ENCODE results near the gene MYLIP.

The MYLIP gene

DNA sequence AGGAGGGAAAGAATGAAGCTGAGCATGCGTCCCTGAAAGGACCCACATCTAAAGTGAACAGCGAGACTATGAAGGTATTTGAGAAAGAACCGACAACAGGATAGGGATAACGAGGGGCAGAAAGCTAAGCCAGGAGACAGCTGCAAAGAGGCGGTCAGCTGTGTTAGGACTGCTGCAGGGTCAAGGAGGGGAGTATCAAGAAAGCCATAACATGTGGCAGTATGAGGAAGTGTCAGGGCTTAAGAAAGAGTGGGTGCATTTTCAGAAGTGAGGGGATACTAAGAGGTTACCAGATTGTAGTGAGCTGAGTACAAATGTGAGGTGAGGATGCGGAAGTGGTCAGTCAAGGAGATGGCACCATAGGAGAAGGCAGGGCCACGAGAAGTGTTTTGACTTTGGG lies 21.2 kb downstream of the MYLIP start:
- Histone ChIP-seq H3K4me2 (ENCODE audit: low read depth, low read length, poor library complexity, severe bottlenecking) (no peak overlapping the region), H4K20me1 (ENCODE audit: low read depth, low read length) (peaks cover 24% of the 10 kb centered on the region), H3K36me3 (ENCODE audit: low read length) (peaks cover 48% of the 10 kb centered on the region), H3K27ac (ENCODE audit: low read depth, low read length) (no peak overlapping the region), H3K27me3 (ENCODE audit: low read length) (no peaks in the 10 kb centered on the region), H3K79me2 (ENCODE audit: insufficient read depth, low read length) (peaks cover 12% of the 10 kb centered on the region; the same call in 1 of the 2 replicates), H3K9ac (ENCODE audit: low read length) (no peak overlapping the region), H3K9me2 (replicated peaks; ENCODE audit: insufficient read depth, low read length) (no peaks in the 10 kb centered on the region), H3F3A (ENCODE audit: insufficient read depth) (no peaks in the 10 kb centered on the region), H3K9me3 (ENCODE audit: insufficient read depth, low read length) (peaks cover 10% of the 10 kb centered on the region; the same call in 1 of the 2 replicates), H2AFZ (ENCODE audit: low read depth, low read length, severe bottlenecking) (no peak overlapping the region), H3K4me3 (ENCODE audit: insufficient read depth, low read length, poor library complexity, severe bottlenecking) (no peak overlapping the region)
- TF ChIP-seq EZH2phosphoT487 (conservative IDR thresholded peaks at IDR 0.05; ENCODE audit: low read length): no peak
- TF ChIP-seq, protein P1, sequence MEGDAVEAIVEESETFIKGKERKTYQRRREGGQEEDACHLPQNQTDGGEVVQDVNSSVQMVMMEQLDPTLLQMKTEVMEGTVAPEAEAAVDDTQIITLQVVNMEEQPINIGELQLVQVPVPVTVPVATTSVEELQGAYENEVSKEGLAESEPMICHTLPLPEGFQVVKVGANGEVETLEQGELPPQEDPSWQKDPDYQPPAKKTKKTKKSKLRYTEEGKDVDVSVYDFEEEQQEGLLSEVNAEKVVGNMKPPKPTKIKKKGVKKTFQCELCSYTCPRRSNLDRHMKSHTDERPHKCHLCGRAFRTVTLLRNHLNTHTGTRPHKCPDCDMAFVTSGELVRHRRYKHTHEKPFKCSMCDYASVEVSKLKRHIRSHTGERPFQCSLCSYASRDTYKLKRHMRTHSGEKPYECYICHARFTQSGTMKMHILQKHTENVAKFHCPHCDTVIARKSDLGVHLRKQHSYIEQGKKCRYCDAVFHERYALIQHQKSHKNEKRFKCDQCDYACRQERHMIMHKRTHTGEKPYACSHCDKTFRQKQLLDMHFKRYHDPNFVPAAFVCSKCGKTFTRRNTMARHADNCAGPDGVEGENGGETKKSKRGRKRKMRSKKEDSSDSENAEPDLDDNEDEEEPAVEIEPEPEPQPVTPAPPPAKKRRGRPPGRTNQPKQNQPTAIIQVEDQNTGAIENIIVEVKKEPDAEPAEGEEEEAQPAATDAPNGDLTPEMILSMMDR (IDR thresholded peaks at IDR 0.05; ENCODE audit: insufficient read depth, low read length, poor library complexity, severe bottlenecking): no peak

DNA sequence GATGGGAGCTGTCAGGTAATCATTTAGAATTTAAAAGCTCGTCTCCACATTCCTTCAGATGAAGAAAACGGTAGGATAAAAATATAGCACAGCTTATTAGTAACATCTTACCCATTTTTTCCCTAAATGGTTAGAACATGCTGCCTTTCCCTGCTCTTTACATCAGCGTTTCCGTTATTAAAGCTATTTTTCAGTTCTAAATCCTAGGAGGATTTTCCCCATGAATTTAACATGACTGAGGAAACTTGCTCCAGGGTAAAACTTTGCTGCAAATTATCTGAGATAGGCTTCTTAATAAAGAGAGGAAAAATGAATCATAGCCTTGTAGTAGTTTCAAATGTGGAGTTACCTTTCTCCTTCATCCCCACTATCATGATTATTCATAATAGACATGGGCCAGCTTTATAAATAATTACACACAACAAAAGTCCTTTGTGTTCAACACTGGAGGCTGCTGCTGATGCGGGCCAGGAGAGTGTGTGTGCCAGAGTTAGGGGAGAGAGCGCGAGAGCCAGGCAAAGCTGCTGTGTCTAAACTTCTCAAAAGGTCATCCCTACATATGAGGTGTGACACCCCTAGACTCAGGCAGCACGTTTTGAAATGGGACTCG lies 24.4 kb downstream of the MYLIP start:
- no peak overlapping the region for H3K4me2 ChIP-seq (ENCODE audit: low read depth, low read length, poor library complexity, severe bottlenecking)
- H3F3A ChIP-seq (ENCODE audit: insufficient read depth): no peaks in the 10 kb centered on the region
- TF ChIP-seq, protein P1 (IDR thresholded peaks at IDR 0.05; ENCODE audit: insufficient read depth, low read length, poor library complexity, severe bottlenecking): no peak
- TF ChIP-seq EZH2phosphoT487 (conservative IDR thresholded peaks at IDR 0.05; ENCODE audit: low read length): no peak
- H3K9ac ChIP-seq (ENCODE audit: low read length): no peak overlapping the region
- no peaks in the 10 kb centered on the region for H3K27me3 ChIP-seq (ENCODE audit: low read length)
- peaks cover 31% of the 10 kb centered on the region for H3K36me3 ChIP-seq (ENCODE audit: low read length)
- H3K79me2 ChIP-seq (ENCODE audit: insufficient read depth, low read length): peaks cover 3% of the 10 kb centered on the region; the same call in 1 of the 2 replicates
- H3K9me3 ChIP-seq (ENCODE audit: insufficient read depth, low read length): peaks cover 26% of the 10 kb centered on the region; the same call in 1 of the 2 replicates
- H2AFZ ChIP-seq (ENCODE audit: low read depth, low read length, severe bottlenecking): no peak overlapping the region
- H3K27ac ChIP-seq (ENCODE audit: low read depth, low read length): no peak overlapping the region
- peaks cover 7% of the 10 kb centered on the region; the same call in 1 of the 2 replicates for H4K20me1 ChIP-seq (ENCODE audit: low read depth, low read length)
- no peak overlapping the region for H3K4me3 ChIP-seq (ENCODE audit: insufficient read depth, low read length, poor library complexity, severe bottlenecking)
- H3K9me2 ChIP-seq (replicated peaks; ENCODE audit: insufficient read depth, low read length): no peaks in the 10 kb centered on the region

DNA sequence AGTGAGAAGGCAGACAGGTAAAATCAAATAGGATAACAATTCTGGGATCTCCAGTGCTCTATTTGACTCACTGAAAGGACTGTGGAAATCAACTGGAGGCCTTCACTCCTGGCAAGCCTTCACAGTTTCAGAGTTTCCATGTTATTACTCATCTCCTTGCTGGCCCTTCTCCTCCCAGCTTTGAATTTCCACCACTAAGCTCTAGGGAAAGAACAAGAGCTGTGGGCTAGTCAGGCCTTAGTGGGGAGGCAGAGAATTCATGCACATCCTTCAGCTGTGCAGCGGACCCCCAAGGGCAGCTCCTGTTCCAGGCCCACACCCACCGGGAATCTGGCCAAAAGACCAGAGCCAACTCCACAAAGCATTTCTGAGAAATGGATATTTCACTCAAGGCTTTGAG lies 26.0 kb downstream of the MYLIP start:
- no peak overlapping the region for H3K27ac ChIP-seq (ENCODE audit: low read depth, low read length)
- no peak overlapping the region for H3K4me2 ChIP-seq (ENCODE audit: low read depth, low read length, poor library complexity, severe bottlenecking)
- H3K9ac ChIP-seq (ENCODE audit: low read length): no peak overlapping the region
- peaks cover 26% of the 10 kb centered on the region; the same call in 1 of the 2 replicates for H3K9me3 ChIP-seq (ENCODE audit: insufficient read depth, low read length)
- H3K9me2 ChIP-seq (replicated peaks; ENCODE audit: insufficient read depth, low read length): no peaks in the 10 kb centered on the region
- TF ChIP-seq, protein P1 (IDR thresholded peaks at IDR 0.05; ENCODE audit: insufficient read depth, low read length, poor library complexity, severe bottlenecking): no peak
- no peak for TF ChIP-seq EZH2phosphoT487 (conservative IDR thresholded peaks at IDR 0.05; ENCODE audit: low read length)
- no peaks in the 10 kb centered on the region for H3K27me3 ChIP-seq (ENCODE audit: low read length)
- H3K36me3 ChIP-seq (ENCODE audit: low read length): peaks cover 25% of the 10 kb centered on the region
- H4K20me1 ChIP-seq (ENCODE audit: low read depth, low read length): no peaks in the 10 kb centered on the region
- H3K79me2 ChIP-seq (ENCODE audit: insufficient read depth, low read length): no peaks in the 10 kb centered on the region
- no peak overlapping the region for H3K4me3 ChIP-seq (ENCODE audit: insufficient read depth, low read length, poor library complexity, severe bottlenecking)
- H3F3A ChIP-seq (ENCODE audit: insufficient read depth): no peaks in the 10 kb centered on the region
- no peak overlapping the region for H2AFZ ChIP-seq (ENCODE audit: low read depth, low read length, severe bottlenecking)
